Dermis microvascular lymphatic vessel endothelial cell (primary cell): ENCODE measurements around the gene DLG4. TPM values are rescaled to one million over a fixed set of nuclear protein-coding genes. Genes with fewer than 3 reads are reported as not detected.
"Not testable (repeated sequence)": the region's sequence is repeated elsewhere in the genome, so short reads cannot be mapped to it uniquely, and the experiment has no call there.

Experiments
- DNase-seq, 2 donors: peaks; one replicate each; pipeline versions ENCODE4 v3.0.0 to v3.0.0-alpha.2; 2010; ENCODE audit warnings: low read depth in 2 of 2
- total RNA-seq: library from RNA; depleted of rRNA; stranded (reverse); fragments of >200 nt; gene quantifications from 2 replicates; pipeline ENCODE4 v1.2.1, GENCODE V29; 2014

The DLG4 gene
- total RNA-seq, 1 donor from 2014 or later = 5.3 TPM

DNA sequence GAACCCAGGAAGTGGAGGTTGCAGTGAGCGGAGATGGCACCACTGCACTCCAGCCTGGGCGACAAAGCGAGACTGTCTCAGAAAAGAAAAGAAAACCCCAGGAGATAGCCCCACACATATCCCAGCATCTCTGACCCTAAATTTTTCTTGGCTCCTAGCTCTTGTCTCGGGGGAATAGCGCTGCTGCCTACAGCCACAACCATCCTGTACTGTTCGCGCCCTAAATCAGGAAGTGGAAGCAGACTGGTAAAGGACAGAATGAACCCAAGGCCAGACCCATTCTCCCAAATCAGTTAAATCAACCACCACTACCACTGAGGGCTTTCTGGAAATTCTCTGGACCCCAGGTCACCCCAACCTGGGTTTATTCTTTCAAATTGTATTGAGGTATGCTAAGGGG lies 30.2 kb upstream of the DLG4 start:
- no peak for DNase-seq

DNA sequence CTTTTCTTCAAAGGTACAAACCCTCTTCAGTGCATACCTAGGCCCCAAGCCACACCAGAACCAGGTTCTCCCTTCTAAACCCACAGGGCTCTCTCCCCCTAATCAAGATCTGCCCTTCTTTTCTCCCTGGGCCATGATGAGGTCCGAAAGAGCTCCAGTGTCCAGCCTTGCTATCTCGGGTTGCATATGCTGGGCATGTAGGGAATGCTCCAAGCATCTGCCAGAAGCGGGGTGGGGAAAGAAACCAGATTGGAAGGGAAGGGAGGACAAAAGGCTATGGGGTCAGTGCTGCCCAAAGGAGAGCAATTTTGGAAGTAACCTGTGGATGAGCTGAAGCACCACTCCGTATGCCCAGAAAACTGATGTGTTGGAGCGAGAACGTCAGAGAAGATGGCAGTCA lies 29.6 kb upstream of the DLG4 start:
- no peak for DNase-seq

DNA sequence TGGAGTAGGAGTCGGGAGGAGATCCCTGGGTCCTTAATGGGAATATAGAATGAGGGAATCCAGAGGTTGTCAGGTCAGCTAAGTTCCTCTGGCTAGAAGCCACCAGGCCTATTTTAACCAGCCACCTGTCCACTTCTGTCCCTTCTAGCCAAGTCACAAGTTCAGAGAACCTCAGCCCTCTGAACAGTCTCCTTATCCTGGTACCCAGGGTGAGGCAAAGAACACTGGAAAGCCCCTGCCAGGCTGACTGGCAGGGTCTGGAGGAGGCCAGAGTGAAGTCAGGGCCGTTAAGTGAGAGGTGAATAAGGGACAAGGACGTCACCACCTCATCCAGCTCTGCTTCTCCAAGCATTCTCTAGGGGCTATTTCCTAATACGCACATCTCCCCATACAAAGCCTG lies 29.2 kb upstream of the DLG4 start:
- no peak for DNase-seq

DNA sequence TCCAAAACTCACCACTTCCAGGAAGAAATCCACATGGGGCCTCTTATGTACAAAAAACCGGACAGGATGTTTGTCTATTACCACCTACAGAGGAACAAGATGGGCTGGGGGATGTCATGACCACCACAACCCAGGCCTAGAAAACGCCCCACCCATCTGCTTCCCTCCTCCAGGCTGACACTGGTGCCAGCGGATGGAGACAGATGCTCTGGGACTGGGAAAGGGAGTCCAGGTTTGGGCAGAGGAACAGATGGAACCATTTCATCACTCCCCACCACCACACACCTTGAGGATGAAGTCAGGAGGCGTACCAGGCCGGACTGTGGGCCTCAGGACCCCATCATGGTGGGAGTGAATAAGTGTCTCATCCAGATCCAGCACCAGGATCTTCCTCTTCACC lies 27.1 kb upstream of the DLG4 start:
- no peak for DNase-seq

GRCh38 chr17:7243838-7244237 lies 24.2 kb upstream of the DLG4 start:
- DNase-seq = not testable (repeated sequence)

- DNase-seq = no peak
Measured at GRCh38 chr17:7243453-7243729, 23.8 kb upstream of the DLG4 start.

DNA sequence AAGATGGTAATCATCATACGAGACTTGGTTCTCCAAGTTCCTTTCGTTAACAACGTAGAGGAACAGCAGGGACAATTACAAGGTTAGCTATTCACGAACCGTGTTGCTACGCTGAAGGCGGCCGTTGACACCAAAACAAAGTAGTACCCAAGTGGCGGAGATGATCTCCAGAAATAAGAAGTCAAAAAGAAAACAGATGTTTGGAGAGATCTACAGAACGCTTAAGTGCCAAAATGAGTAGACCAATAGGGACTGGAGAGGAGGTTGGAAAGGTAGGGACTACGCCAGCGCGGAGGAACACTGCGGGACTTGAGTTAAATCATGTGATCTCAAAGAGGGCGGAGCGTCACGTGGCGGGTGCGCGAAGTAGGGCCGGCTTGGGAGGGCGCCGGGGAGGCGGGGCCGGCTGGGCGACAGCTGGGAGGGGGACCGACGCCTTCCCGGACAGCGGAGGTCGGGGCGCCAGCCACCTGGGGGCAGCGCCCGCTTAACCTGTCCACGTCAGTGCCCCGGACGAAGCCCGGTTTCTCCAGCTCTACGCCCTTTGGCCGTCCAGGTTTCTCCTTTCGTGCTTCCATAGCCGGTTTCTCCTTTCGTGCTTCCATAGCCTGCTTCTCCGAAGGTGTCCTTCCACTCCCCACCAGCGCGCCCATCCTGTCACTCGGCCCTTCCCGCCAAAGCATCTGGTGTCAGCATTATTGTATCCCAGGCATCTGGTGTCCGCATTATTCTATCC lies 23.2 kb upstream of the DLG4 start:
- DNase-seq = peak; percentile 94 to 98

DNA sequence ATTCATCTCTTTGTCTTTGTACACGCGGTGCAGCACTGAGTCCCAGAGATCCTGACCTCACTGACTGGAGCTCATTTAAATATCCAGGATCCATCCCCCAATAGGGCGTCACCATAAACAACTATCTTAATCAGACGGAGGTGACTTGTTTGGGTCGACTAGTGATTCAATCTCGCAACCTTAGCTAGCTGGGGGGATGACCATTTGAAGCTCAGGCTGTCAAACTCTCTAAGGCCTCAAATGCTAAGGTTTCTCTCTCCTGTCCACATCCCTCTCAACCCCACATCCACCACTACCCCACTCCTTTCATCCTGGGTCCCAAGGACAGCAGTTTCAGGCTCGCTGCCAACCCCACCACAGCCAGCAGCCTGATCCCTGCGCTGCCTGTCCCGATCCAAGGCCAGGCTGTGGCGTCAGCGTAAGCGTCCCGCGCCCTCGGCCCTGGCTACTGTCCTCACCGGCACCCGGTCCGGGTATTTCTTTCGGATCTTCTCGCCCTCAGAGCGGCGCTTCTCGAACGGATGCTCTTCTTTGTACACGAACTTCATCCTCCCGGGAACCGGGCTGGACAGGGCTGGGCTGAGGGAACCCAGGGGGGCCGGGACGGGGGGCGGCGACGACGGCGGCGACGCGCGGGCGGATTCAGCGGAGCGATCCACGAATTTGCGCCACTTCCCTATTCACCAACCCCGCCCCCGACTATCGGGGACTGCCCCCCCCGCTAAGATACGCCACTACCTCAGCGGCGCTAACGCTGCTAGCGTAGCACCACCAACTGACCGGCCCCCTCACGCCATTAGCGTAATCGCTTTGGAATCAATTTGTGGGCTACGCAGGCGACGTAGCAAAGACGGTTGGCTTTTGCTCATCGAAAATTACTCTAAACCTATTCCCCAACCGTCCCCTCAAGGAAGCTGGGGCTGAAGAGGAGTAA lies 22.4 kb upstream of the DLG4 start, which contains the start of gene GABARAP:
TSS of gene GABARAP (minus strand) at position 667 of the 934 bp plus-strand sequence. CDS start at position 548, 119 bp downstream.
- DNase-seq = peak; percentile 82 to 95

DNA sequence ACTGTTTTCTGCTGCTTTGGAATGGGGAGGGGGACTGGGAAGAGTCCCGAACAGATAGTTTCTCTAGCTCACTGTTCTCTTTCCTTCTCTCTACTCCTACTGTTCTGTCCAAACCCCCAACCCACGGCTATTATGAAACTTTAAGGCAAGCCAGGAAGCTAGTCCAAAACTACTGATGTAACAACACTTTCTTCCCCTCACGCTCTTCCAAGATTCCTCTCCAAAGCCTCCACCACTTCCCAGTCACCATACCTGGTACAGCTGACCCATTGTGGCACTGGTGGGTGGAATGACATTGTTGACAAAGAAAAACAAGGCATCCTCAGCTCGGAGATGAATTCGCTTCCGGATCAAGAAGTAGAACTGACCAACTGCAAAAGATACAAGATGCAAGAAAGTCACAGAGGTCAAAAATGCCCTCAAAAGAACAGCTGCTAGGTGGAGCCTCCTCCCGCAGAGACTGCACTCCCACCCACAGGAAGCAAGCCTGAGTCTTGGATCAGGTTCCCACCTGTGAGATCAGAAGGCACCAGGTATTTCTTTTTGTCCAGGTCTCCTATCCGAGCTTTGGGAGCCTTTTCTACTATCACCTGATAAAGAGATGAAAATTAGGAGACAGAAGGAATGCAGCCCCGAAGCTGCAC lies 21.6 kb upstream of the DLG4 start:
- no peak for DNase-seq

DNA sequence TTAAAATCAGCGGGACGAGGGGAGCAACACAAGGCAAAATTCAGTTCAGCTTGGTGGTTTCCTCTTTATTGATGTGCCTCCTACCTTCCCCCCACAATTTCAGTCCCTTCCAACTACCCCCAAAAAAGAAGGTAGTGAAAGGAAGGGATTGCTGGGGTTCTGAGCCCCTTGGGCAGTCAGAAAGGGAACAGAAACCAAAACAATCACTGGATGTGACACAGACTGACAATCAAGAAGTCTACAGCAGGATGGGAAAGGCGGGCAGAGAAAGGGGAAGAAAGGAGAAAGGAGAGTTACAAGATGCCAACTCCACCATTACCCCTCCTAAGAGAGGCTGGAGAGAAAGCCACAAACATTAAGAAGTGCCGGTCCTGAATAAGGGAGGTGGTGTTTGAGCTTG lies 20.7 kb upstream of the DLG4 start:
- no peak for DNase-seq

- peak; percentile 99 for DNase-seq
Measured at GRCh38 chr17:7239091-7240027, 19.7 kb upstream of the DLG4 start, which contains the start of gene PHF23. Gene PHF23, minus strand, starts transcription at chr17:7239457. Its CDS starts 178 bp downstream, at chr17:7239279.

DNA sequence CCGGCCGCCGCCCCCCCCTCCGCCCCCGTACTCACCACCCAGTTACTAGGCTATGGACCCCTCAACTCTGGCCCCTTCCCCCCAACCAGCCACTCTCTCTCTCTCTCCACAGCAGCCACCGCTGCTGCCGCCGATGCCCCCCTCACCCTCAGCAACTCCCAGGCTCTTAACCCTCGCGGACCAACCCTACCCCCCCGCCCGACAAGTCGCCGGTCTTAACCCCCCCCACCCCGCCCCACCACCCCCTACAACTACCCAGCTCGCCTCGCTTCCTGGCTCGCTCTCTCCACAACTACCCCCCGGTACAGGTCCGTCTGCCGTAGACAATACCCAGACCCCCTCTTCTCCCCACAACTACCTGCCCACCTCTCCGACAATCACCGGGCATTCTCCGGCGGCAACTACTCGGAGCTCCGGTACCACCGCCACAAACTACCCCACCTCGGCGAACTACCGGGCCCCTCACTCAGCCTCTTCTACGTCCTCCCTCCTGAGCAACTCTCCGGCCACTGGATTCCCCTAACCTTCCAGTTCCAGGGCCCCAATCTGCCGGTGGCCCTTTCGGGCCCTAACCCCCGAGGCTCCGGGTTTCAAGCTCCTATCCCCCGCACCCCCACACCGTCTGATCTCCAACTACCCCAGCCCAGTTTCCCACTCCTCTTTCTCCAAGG lies 18.9 kb upstream of the DLG4 start:
- DNase-seq = peak in 1 of 2 donors; percentile 58

DNA sequence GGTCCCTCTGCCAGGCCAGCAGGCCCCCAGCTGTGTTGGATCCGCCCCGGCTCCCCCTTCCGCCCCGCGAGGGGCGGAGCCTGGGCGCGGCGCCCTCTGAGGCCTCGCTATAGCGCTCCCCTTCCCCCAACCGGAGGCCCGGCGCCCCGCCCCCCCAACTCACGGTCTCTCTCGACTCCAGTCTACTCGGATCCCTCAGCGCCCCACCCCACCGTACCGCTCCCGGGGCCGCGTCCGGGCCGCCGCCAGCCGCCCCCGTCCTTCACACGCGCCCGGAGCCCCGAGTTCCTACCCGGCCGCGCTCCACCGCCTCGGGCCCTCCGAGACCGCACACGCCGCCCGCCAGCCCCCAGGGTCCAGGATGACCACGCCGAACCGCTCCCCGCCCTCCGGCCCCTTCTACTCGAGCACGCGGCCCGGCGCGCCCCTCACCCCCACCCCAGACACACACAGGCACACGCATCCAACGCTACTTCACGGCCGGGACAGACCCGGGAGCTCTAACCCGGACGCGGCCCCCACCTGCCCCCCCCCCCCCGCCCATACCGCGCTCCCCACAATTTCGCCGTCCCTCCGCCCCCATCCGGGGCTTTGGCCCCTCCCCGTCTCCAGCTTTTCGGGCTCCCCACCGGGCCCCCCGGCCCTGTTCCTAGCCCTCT lies 18.3 kb upstream of the DLG4 start:
- peak in 1 of 2 donors; percentile 66 for DNase-seq

GRCh38 chr17:7237266-7237760 lies 17.7 kb upstream of the DLG4 start:
- DNase-seq = no peak

GRCh38 chr17:7236808-7237207 lies 17.2 kb upstream of the DLG4 start:
- DNase-seq = no peak

DNA sequence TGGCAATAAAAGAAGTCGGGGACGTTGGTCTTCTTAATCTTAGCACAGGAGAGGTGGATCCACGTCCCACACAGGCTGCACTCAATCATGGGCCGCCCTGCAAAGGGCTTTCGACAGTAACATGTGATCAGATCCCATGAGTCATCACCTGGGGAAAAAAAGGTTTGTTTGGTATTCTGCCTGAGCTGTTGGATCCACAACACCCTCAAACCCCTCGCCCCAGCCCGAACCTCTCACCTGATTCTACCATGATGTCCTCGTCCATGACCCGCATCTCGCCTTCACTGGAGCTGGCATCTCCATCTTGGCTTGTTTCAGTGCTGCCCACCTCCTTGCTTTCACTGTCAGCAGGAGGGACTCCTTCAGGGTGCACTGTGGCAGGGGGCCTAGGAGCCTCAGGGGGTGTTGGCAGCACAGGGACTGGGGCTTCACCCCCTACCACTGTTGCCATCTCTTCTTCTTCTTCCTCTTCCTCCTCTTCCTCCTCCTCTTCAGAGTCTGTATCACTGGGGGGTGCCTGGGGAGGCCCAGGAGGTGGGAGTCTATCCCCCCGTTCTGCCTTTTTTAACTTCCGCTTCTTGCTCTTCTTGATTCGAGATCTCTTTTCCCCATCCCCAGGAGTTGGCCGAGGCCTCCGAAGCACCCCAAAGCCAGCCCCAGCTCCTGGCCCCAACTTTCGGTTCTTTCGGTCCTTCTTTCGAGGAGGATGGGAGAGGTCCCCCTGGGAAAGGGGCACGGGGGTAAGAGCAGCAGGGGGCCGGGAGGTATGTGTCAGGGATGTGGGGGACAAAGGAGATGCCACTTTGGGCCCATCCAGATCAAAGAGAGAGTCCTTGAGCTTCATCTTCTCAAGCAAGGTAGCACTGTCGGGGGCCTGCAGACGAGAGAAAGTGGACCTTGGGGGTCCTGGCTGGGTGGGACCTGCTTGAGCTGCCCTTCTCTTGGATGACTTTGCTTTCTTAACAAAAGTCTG lies 16.3 kb upstream of the DLG4 start:
- DNase-seq = peak in 1 of 2 donors; percentile 35

- DNase-seq = peak; percentile 88 to 96
Measured at GRCh38 chr17:7234083-7234951, 14.7 kb upstream of the DLG4 start, which contains the start of gene DVL2. Gene DVL2, minus strand, starts transcription at chr17:7234517. Its CDS starts 255 bp downstream, at chr17:7234262.
